CD14-positive monocyte (primary cell): ENCODE measurements around the gene MASP1. TPM values are rescaled to one million over a fixed set of nuclear protein-coding genes. Genes with fewer than 3 reads are reported as not detected.
"Not testable (repeated sequence)": the region's sequence is repeated elsewhere in the genome, so short reads cannot be mapped to it uniquely, and the experiment has no call there.

Source experiments
- DNase-seq, 3 donors: peaks; one replicate each; pipeline ENCODE4 v3.0.0-alpha.2; 2011 to 2022
- H2AFZ ChIP-seq: 2 replicates; pipeline ENCODE4 v1.6.0; 2012; ENCODE audit warnings: mild to moderate bottlenecking, low read depth, low read length, inconsistent platforms; ENCODE audit not compliant: insufficient read depth, poor library complexity, severe bottlenecking
- H3K27ac ChIP-seq, 2 donors: 1 replicate in 1 of 2; 2 replicates in 1 of 2; pipeline ENCODE4 v1.5.1; 2012 to 2013; ENCODE audit warnings: low read length in 2 of 2, control low read depth in 1 of 2, inconsistent platforms in 1 of 2, low read depth in 1 of 2, mild to moderate bottlenecking in 1 of 2
- H3K27me3 ChIP-seq, 2 donors: one replicate each; pipeline versions ENCODE4 v1.6.0 to v1.6.1; 2011 to 2013; ENCODE audit warnings: low read length in 2 of 2; ENCODE audit not compliant: control insufficient read depth in 2 of 2, insufficient read depth in 2 of 2
- H3K36me3 ChIP-seq, 2 donors: replicated peaks in 1 of 2; 1 replicate in 1 of 2; 2 replicates in 1 of 2; pipeline versions ENCODE4 v1.5.1 to v1.6.1; 2012 to 2013; ENCODE audit warnings: low read length in 2 of 2, control low read depth in 1 of 2, inconsistent platforms in 1 of 2, mild to moderate bottlenecking in 1 of 2; ENCODE audit not compliant: insufficient read depth in 2 of 2, control insufficient read depth in 1 of 2
- H3K4me1 ChIP-seq, 2 donors: 1 replicate in 1 of 2; 2 replicates in 1 of 2; pipeline versions ENCODE4 v1.5.1 to v1.6.1; 2012 to 2013; ENCODE audit warnings: low read length in 2 of 2, control low read depth in 1 of 2, inconsistent platforms in 1 of 2, mild to moderate bottlenecking in 1 of 2, moderate library complexity in 1 of 2; ENCODE audit not compliant: insufficient read depth in 2 of 2, control insufficient read depth in 1 of 2
- H3K4me2 ChIP-seq: replicated peaks from 2 replicates; pipeline ENCODE3; 2012; ENCODE audit warnings: low read length, moderate library complexity, mild to moderate bottlenecking; ENCODE audit not compliant: poor library complexity, severe bottlenecking; ENCODE audit errors: extremely low read depth
- H3K4me3 ChIP-seq, 3 experiments: fragments of 200-600 bp in 1 of 3; sonication (generic) in 1 of 3; replicated peaks in 1 of 3; 1 replicate in 2 of 3; 2 replicates in 1 of 3; pipeline ENCODE4 v1.5.1; 2011 to 2013; ENCODE audit warnings: low read length in 3 of 3, mild to moderate bottlenecking in 3 of 3, control low read depth in 2 of 3, low read depth in 2 of 3, inconsistent platforms in 1 of 3, moderate library complexity in 1 of 3
- H3K79me2 ChIP-seq: 2 replicates; pipeline ENCODE4 v1.6.0; 2012; ENCODE audit warnings: mild to moderate bottlenecking, control low read depth, inconsistent platforms, low read length, moderate library complexity; ENCODE audit not compliant: insufficient read depth
- H3K9ac ChIP-seq: 2 replicates; pipeline ENCODE4 v1.6.0; 2017; ENCODE audit warnings: low read length, mild to moderate bottlenecking; ENCODE audit not compliant: insufficient read depth, poor library complexity, severe bottlenecking
- H3K9me3 ChIP-seq, 2 donors: replicated peaks in 1 of 2; 1 replicate in 1 of 2; 2 replicates in 1 of 2; pipeline versions ENCODE4 v1.5.1 to v1.6.1; 2012 to 2013; ENCODE audit warnings: low read length in 2 of 2, control low read depth in 1 of 2; ENCODE audit not compliant: control insufficient read depth in 1 of 2, insufficient read depth in 1 of 2
- H4K20me1 ChIP-seq: 2 replicates; pipeline ENCODE4 v1.6.0; 2012; ENCODE audit warnings: mild to moderate bottlenecking, low read length, control low read depth, moderate library complexity; ENCODE audit not compliant: insufficient read depth
- H3K27ac Mint-ChIP-seq, 7 donors: one replicate each; pipeline ENCODE4 v1.8.0; 2020; ENCODE audit warnings: mild to moderate bottlenecking in 7 of 7, mixed read lengths in 7 of 7, moderate library complexity in 6 of 7, inconsistent platforms in 2 of 7
- H3K27me3 Mint-ChIP-seq, 3 donors: one replicate each; pipeline ENCODE4 v1.8.0; 2021 to 2022; ENCODE audit warnings: low read depth in 3 of 3, mild to moderate bottlenecking in 3 of 3, mixed read lengths in 3 of 3, moderate library complexity in 3 of 3, inconsistent platforms in 1 of 3
- H3K36me3 Mint-ChIP-seq, 2 donors: one replicate each; pipeline ENCODE4 v1.8.0; 2020; ENCODE audit warnings: mixed read lengths in 2 of 2, inconsistent platforms in 1 of 2, mild to moderate bottlenecking in 1 of 2
- H3K4me1 Mint-ChIP-seq: one replicate; pipeline ENCODE4 v1.8.0; 2020; ENCODE audit warnings: mild to moderate bottlenecking, mixed read lengths
- H3K4me3 Mint-ChIP-seq, 2 donors: one replicate each; pipeline ENCODE4 v1.8.0; 2020; ENCODE audit warnings: mild to moderate bottlenecking in 2 of 2, mixed read lengths in 2 of 2, moderate library complexity in 1 of 2
- H3K9me3 Mint-ChIP-seq, 7 donors: one replicate each; pipeline ENCODE4 v1.8.0; 2020 to 2022; ENCODE audit warnings: mixed read lengths in 7 of 7, mild to moderate bottlenecking in 6 of 7, moderate library complexity in 6 of 7, inconsistent platforms in 2 of 7
- WGBS: methylation state at CpG from one replicate; pipeline ENCODE4 v1.1.5; 2013; ENCODE audit warnings: missing lambda C conversion rate; ENCODE audit not compliant: insufficient coverage; 5-methylcytosine and 5-hydroxymethylcytosine counted together
- intact Hi-C, 2 donors: fragments of 100-400 bp; cut with micrococcal nuclease; formaldehyde crosslinking; loops; one replicate each; pipeline versions ENCODE4 v1.15.0 to v1.15.1; 2023
- polyA plus RNA-seq, 3 donors: library from polyadenylated mRNA; depleted of rRNA in 1 of 3; unstranded in 2 of 3; stranded (reverse) in 1 of 3; fragments of 300-500 nt in 2 of 3; fragments of >200 nt in 1 of 3; fragmentation: Illumina TruSeq in 2 of 3; gene quantifications; 1 replicate in 2 of 3; 2 replicates in 1 of 3; pipeline ENCODE4 v1.2.3, GENCODE V29; 2012 to 2021
- TF ChIP-seq, protein P1 (sequence below): fragments of 200-600 bp; IDR thresholded peaks from one replicate; pipeline ENCODE4 v1.8.0; 2022; ENCODE audit warnings: antibody characterized with exemption, mild to moderate bottlenecking

MASP1 gene
- polyA plus RNA-seq, 3 donors: not detected

DNA sequence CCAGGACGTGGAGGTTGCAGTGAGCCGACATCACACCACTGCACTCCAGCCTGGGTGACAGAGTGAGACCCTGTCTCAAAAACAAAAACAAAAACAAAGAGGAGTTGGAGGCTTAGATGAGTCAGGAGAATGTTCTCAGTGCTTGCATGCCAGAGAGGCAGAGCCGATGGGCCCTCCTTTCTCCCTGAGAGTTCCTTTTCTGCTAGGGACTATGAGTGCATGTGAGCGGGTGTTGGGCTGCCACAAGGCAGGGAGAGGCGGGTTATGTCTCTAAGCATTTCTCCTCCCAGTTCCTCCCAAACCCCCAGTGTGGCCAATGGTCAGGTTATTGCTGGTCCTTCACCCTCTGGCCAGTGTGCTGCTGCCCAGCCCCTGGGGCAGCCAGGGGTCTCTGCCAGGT is 49.1 kb downstream of the MASP1 start:
- no peak overlapping the region for H3K4me3 ChIP-seq
- H3K27me3 ChIP-seq: no peaks in the 10 kb centered on the region
- H3K9me3 ChIP-seq: peaks cover 0 to 3% of the 10 kb centered on the region in 2 donors
- no peak overlapping the region for H3K27ac ChIP-seq
- WGBS: 63% methylated on average over 1 of the region's 5 CpGs
- H3K36me3 ChIP-seq: no peaks in the 10 kb centered on the region
- H4K20me1 ChIP-seq: no peaks in the 10 kb centered on the region
- no peak for DNase-seq
- peaks cover 3 to 8% (median 8%) of the 10 kb centered on the region in 3 donors for H3K27me3 Mint-ChIP-seq
- no peak overlapping the region for H3K27ac Mint-ChIP-seq
- peaks cover 0 to 12% (median 0%) of the 10 kb centered on the region in 7 donors for H3K9me3 Mint-ChIP-seq
- no peak overlapping the region for H2AFZ ChIP-seq
- H3K4me1 Mint-ChIP-seq: peaks cover 3% of the 10 kb centered on the region
- H3K9ac ChIP-seq: no peak overlapping the region
- H3K4me3 Mint-ChIP-seq: no peak overlapping the region
- H3K79me2 ChIP-seq: no peaks in the 10 kb centered on the region
- intact Hi-C loops: no loop called here
- no peaks in the 10 kb centered on the region for H3K36me3 Mint-ChIP-seq
- no peaks in the 10 kb centered on the region for H3K4me1 ChIP-seq
- TF ChIP-seq, protein P1, sequence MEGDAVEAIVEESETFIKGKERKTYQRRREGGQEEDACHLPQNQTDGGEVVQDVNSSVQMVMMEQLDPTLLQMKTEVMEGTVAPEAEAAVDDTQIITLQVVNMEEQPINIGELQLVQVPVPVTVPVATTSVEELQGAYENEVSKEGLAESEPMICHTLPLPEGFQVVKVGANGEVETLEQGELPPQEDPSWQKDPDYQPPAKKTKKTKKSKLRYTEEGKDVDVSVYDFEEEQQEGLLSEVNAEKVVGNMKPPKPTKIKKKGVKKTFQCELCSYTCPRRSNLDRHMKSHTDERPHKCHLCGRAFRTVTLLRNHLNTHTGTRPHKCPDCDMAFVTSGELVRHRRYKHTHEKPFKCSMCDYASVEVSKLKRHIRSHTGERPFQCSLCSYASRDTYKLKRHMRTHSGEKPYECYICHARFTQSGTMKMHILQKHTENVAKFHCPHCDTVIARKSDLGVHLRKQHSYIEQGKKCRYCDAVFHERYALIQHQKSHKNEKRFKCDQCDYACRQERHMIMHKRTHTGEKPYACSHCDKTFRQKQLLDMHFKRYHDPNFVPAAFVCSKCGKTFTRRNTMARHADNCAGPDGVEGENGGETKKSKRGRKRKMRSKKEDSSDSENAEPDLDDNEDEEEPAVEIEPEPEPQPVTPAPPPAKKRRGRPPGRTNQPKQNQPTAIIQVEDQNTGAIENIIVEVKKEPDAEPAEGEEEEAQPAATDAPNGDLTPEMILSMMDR: no peak
- no peak overlapping the region for H3K4me2 ChIP-seq

DNA sequence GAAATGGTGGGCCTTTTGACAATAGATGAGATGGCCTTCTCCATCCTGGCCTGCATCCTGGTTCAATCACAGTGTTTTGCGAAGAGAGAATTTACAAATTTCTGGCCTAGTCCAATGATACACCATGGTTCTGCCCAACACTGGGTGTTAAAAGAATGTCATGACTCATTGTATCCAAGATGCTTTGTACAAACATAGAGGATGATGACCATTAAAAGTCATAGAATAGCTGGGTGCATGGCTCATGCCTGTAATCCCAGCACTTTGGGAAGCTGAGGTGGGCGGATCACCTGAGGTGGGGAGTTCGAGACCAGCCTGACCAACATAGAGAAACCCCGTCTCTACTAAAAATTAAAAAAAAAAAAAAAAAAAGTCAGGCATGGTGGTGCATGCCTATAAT is 52.7 kb downstream of the MASP1 start:
- H3K27ac ChIP-seq, H3K27me3 ChIP-seq, DNase-seq, H3K4me1 ChIP-seq, H3K9ac ChIP-seq, H3K4me3 Mint-ChIP-seq, H2AFZ ChIP-seq, H3K4me3 ChIP-seq, H3K4me1 Mint-ChIP-seq, H3K36me3 Mint-ChIP-seq, H3K4me2 ChIP-seq, intact Hi-C loops, H3K36me3 ChIP-seq, H3K9me3 ChIP-seq, H3K79me2 ChIP-seq, H3K27ac Mint-ChIP-seq, H4K20me1 ChIP-seq: not testable (repeated sequence)
- peaks cover 2 to 10% (median 6%) of the 10 kb centered on the region in 3 donors for H3K27me3 Mint-ChIP-seq
- WGBS: no CpG with 5 or more reads among the region's 4 CpGs
- H3K9me3 Mint-ChIP-seq: peaks cover 0 to 14% (median 1%) of the 10 kb centered on the region in 7 donors
